Activated CD8-positive, alpha-beta T cell treated with anti-CD3 and anti-CD28 coated beads for 36 hours (primary cell): ENCODE measurements around the gene MPPED1. TPM values are rescaled to one million over a fixed set of nuclear protein-coding genes. Genes with fewer than 3 reads are reported as not detected.

ENCODE experiments used
- ATAC-seq: fragments of 200-7000 bp; cut with Tn5 transposase; one replicate; pipeline ENCODE4 v1.10.0; 2021; ENCODE audit warnings: mild to moderate bottlenecking, moderate library complexity
- CTCF ChIA-PET: fragments of 350-600 bp; sonication (Branson Sonifier 250); formaldehyde crosslinking; loops from one replicate; lab custom pipeline; 2021; ENCODE audit warnings: antibody characterized with exemption; lab: Charles Lee
- POLR2A ChIA-PET: fragments of 350-600 bp; sonication (Branson Sonifier 250); formaldehyde crosslinking; loops from one replicate; lab custom pipeline; 2021; ENCODE audit warnings: antibody characterized with exemption; lab: Charles Lee
- DNase-seq: peaks from one replicate; pipeline ENCODE4 v3.0.0-alpha.2; 2020
- H3K27ac Mint-ChIP-seq: one replicate; pipeline ENCODE4 v1.8.0; 2021; ENCODE audit warnings: mild to moderate bottlenecking, mixed read lengths
- H3K27me3 Mint-ChIP-seq: one replicate; pipeline ENCODE4 v1.8.0; 2021; ENCODE audit warnings: mixed read lengths
- H3K36me3 Mint-ChIP-seq: one replicate; pipeline ENCODE4 v1.8.0; 2021; ENCODE audit warnings: low read depth, mixed read lengths
- H3K4me1 Mint-ChIP-seq: one replicate; pipeline ENCODE4 v1.8.0; 2021; ENCODE audit warnings: low read depth, mixed read lengths
- H3K4me3 Mint-ChIP-seq: one replicate; pipeline ENCODE4 v1.8.0; 2021; ENCODE audit warnings: mild to moderate bottlenecking, moderate library complexity, mixed read lengths
- H3K9me3 Mint-ChIP-seq: one replicate; pipeline ENCODE4 v1.8.0; 2021; ENCODE audit warnings: mixed read lengths
- CTCF ChIP-seq: fragments of 200-600 bp; IDR thresholded peaks from one replicate; pipeline ENCODE4 v1.8.0; 2022; ENCODE audit warnings: antibody characterized with exemption, mild to moderate bottlenecking
- intact Hi-C: fragments of 100-400 bp; cut with micrococcal nuclease; formaldehyde crosslinking; loops from one replicate; pipeline ENCODE4 v1.10.0; 2022
- total RNA-seq, 2 experiments: library from RNA; stranded (reverse); gene quantifications; one replicate each; pipeline ENCODE4 v1.2.3, GENCODE V29; 2021

MPPED1 gene
- total RNA-seq, 2 experiments from 2014 or later, result not detected

DNA sequence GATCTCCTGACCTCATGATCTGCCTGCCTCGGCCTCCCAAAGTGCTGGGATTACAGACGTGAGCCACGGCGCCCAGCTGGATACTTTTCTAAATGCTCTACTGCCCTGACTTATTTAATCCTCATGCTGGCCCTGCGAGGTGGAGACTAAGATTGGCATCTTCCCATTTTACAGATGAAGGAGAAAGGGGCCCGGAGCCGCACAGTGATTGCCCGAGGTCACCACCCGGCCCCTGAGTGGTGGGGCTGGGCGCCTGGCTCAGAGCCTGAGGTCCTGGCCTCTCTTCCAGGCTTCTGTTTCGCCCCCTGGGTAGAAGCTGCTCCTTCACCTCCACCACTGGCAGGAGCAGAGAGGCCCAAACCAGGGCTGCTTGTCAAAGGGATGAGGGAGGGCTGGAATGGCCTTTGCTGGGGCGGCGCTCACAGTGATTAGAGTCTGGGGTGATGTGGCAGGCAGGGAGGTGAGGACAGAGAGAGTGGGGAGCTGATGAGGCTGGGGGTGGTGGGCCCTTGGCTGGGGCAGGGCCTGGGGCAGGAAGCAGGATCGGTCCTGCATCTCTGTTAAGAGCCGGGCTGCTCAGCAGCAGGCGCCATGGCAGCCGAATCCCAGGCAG lies 15.4 kb upstream of the MPPED1 start:
- intact Hi-C loops, result no loop called here
- POLR2A ChIA-PET, result no interaction called here
- CTCF ChIA-PET, result no interaction called here
- DNase-seq, result no peak
- no peak for ATAC-seq
- Mint-ChIP-seq H3K27me3 (no peaks in the 10 kb centered on the region), H3K27ac (no peak overlapping the region), H3K4me1 (no peaks in the 10 kb centered on the region), H3K9me3 (no peaks in the 10 kb centered on the region), H3K36me3 (no peaks in the 10 kb centered on the region), H3K4me3 (no peak overlapping the region)
- no peak for TF ChIP-seq CTCF

DNA sequence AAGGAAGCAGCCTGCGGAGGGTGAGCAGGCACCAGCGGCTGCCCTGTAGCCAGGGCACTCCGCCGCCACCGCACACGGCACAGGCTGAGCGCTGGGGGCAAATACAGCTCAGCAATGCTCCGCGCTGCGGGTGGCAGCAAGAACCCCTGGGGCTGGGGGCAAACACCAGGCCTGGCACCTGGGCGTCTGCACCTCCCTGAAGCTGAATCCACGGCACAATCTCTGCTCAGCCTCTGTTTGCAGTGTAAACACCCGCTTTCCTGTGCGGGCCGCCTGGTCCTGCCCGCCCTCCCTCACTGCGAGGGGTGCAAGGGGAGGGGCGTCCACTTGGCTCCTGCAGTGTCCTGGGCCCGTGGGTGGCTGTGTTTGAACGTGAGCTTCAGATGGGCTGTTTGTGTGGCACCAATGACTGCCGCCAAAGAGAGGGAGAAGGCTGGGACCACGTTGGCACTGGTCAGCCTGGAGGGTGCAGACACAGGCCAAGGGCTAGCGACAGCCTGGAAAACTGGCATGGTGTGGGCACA lies 14.8 kb upstream of the MPPED1 start:
- H3K27me3 Mint-ChIP-seq, result no peaks in the 10 kb centered on the region
- DNase-seq (no peak), ATAC-seq (no peak)
- no peak overlapping the region for H3K4me3 Mint-ChIP-seq
- no peaks in the 10 kb centered on the region for H3K36me3 Mint-ChIP-seq
- ChIA-PET CTCF (no interaction called here), POLR2A (no interaction called here)
- TF ChIP-seq CTCF, result no peak
- H3K4me1 Mint-ChIP-seq, result no peaks in the 10 kb centered on the region
- intact Hi-C loops, result no loop called here
- H3K27ac Mint-ChIP-seq, result no peak overlapping the region
- no peaks in the 10 kb centered on the region for H3K9me3 Mint-ChIP-seq

GRCh38 chr22:43397766-43398165 lies 14.0 kb upstream of the MPPED1 start:
- no peak for TF ChIP-seq CTCF
- DNase-seq, result no peak
- no peak for ATAC-seq
- POLR2A ChIA-PET, result no interaction called here
- Mint-ChIP-seq H3K27me3 (no peaks in the 10 kb centered on the region), H3K27ac (no peak overlapping the region), H3K9me3 (no peaks in the 10 kb centered on the region), H3K36me3 (no peaks in the 10 kb centered on the region), H3K4me3 (no peak overlapping the region), H3K4me1 (no peaks in the 10 kb centered on the region)
- CTCF ChIA-PET, result no interaction called here
- intact Hi-C loops, result no loop called here

DNA sequence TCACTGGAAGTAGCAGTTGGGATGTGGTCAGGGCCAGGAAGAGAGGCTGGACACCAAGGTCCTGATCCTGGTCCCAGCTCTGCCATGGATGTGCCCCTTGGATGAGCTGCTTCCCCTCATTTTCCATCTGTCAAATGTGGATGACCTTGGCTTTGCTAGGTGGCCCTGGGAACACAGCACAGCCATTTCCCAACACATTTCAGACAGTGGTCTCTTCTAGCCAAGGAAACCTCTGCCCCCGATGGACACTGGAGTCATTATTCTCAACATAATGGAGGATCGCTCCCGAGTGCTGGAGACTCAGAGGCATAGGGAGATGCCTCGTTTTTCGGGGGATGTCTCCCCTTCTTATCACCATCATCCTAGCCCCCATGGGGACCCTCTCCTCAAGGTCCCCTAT lies 13.6 kb upstream of the MPPED1 start:
- ChIA-PET POLR2A (no interaction called here), CTCF (no interaction called here)
- H3K4me1 Mint-ChIP-seq, result no peaks in the 10 kb centered on the region
- H3K36me3 Mint-ChIP-seq, result no peaks in the 10 kb centered on the region
- no peak overlapping the region for H3K4me3 Mint-ChIP-seq
- DNase-seq (no peak), ATAC-seq (no peak)
- TF ChIP-seq CTCF, result no peak
- H3K9me3 Mint-ChIP-seq, result no peaks in the 10 kb centered on the region
- no peak overlapping the region for H3K27ac Mint-ChIP-seq
- intact Hi-C loops, result no loop called here
- H3K27me3 Mint-ChIP-seq, result no peaks in the 10 kb centered on the region

GRCh38 chr22:43398910-43399309 lies 12.9 kb upstream of the MPPED1 start:
- Mint-ChIP-seq H3K27ac (no peak overlapping the region), H3K4me3 (no peak overlapping the region), H3K27me3 (no peaks in the 10 kb centered on the region), H3K36me3 (no peaks in the 10 kb centered on the region), H3K9me3 (no peaks in the 10 kb centered on the region), H3K4me1 (no peaks in the 10 kb centered on the region)
- ChIA-PET CTCF (no interaction called here), POLR2A (no interaction called here)
- intact Hi-C loops, result no loop called here
- no peak for DNase-seq
- no peak for ATAC-seq
- TF ChIP-seq CTCF, result no peak
